ENCODE measurements around the gene CDK6. TPM values are rescaled to one million over a fixed set of nuclear protein-coding genes. Genes with fewer than 3 reads are reported as not detected.

The CDK6 gene
- total and polyA plus RNA-seq, 4 donors, result 3.3 to 35.0 (median 12.0) TPM

- H3K9ac ChIP-seq (ENCODE audit: low read depth in 1 of 2, low read length in 2 of 2), result no peak overlapping the region
- H3K27me3 ChIP-seq (ENCODE audit: control insufficient read depth in 4 of 4, insufficient read depth in 4 of 4, low read length in 3 of 4), result no peaks in the 10 kb centered on the region
- no peak overlapping the region for H3K27ac ChIP-seq (ENCODE audit: low read depth in 1 of 2, low read length in 2 of 2)
- H3K36me3 ChIP-seq (ENCODE audit: control insufficient read depth in 4 of 4, insufficient read depth in 3 of 4, low read depth in 1 of 4, low read length in 3 of 4), result no peaks in the 10 kb centered on the region
- H3K4me1 ChIP-seq (ENCODE audit: control insufficient read depth in 4 of 4, insufficient read depth in 4 of 4, low read length in 3 of 4), result peaks cover 0 to 17% (median 9%) of the 10 kb centered on the region in 4 donors
- no peak for TF ChIP-seq YY1 (IDR thresholded peaks at IDR 0.05)
- DNase-seq (ENCODE audit: low spot score), result no peak
- whole genome bisulfite sequencing, result 65% methylated on average over 5 of the region's 5 CpGs
- no peak overlapping the region for H3K4me3 ChIP-seq (ENCODE audit: low read depth in 1 of 3, low read length in 3 of 3)
- H3K9me3 ChIP-seq (ENCODE audit: control insufficient read depth in 4 of 4, low read length in 3 of 4), result no peaks in the 10 kb centered on the region
Observed at GRCh38 chr7:92636018-92636560, 200.3 kb downstream of the CDK6 start.

GRCh38 chr7:92635538-92635937 is 200.8 kb downstream of the CDK6 start:
- Histone ChIP-seq H3K27ac (ENCODE audit: low read depth in 1 of 2, low read length in 2 of 2) (peak overlapping the region; percentile 5 to 21), H3K4me1 (ENCODE audit: control insufficient read depth in 4 of 4, insufficient read depth in 4 of 4, low read length in 3 of 4) (peaks cover 0 to 17% (median 9%) of the 10 kb centered on the region in 4 donors), H3K36me3 (ENCODE audit: control insufficient read depth in 4 of 4, insufficient read depth in 3 of 4, low read depth in 1 of 4, low read length in 3 of 4) (no peaks in the 10 kb centered on the region), H3K9me3 (ENCODE audit: control insufficient read depth in 4 of 4, low read length in 3 of 4) (no peaks in the 10 kb centered on the region), H3K4me3 (ENCODE audit: low read depth in 1 of 3, low read length in 3 of 3) (no peak overlapping the region), H3K27me3 (ENCODE audit: control insufficient read depth in 4 of 4, insufficient read depth in 4 of 4, low read length in 3 of 4) (no peaks in the 10 kb centered on the region), H3K9ac (ENCODE audit: low read depth in 1 of 2, low read length in 2 of 2) (peak overlapping the region; percentile 6 to 36)
- 49% methylated on average over 4 of the region's 4 CpGs for WGBS
- no peak for TF ChIP-seq MAX (IDR thresholded peaks at IDR 0.05)
- DNase-seq (ENCODE audit: low spot score), result no peak

- H3K36me3 ChIP-seq (ENCODE audit: control insufficient read depth in 4 of 4, insufficient read depth in 3 of 4, low read depth in 1 of 4, low read length in 3 of 4), result no peaks in the 10 kb centered on the region
- peak; percentile 53 for TF ChIP-seq SP1 (IDR thresholded peaks at IDR 0.05)
- TF ChIP-seq JUND (IDR thresholded peaks at IDR 0.05), result peak in 1 of 2 donors; percentile 64
- no peak for TF ChIP-seq RAD21 (IDR thresholded peaks at IDR 0.05)
- TF ChIP-seq HNF4A (conservative IDR thresholded peaks at IDR 0.05), result peak in 1 of 2 donors; percentile 11
- peak; percentile 35 for TF ChIP-seq YY1 (IDR thresholded peaks at IDR 0.05)
- TF ChIP-seq HNF4G (IDR thresholded peaks at IDR 0.05), result no peak
- 19% methylated on average over 4 of the region's 4 CpGs for WGBS
- H3K9me3 ChIP-seq (ENCODE audit: control insufficient read depth in 4 of 4, low read length in 3 of 4), result no peaks in the 10 kb centered on the region
- DNase-seq (ENCODE audit: low spot score), result no peak
- H3K27ac ChIP-seq (ENCODE audit: low read depth in 1 of 2, low read length in 2 of 2), result peak overlapping the region; percentile 5 to 21
- H3K4me1 ChIP-seq (ENCODE audit: control insufficient read depth in 4 of 4, insufficient read depth in 4 of 4, low read length in 3 of 4), result peaks cover 0 to 17% (median 9%) of the 10 kb centered on the region in 4 donors
- H3K9ac ChIP-seq (ENCODE audit: low read depth in 1 of 2, low read length in 2 of 2), result peak overlapping the region; percentile 6 to 36
- no peak overlapping the region for H3K4me3 ChIP-seq (ENCODE audit: low read depth in 1 of 3, low read length in 3 of 3)
- H3K27me3 ChIP-seq (ENCODE audit: control insufficient read depth in 4 of 4, insufficient read depth in 4 of 4, low read length in 3 of 4), result no peaks in the 10 kb centered on the region
Observed at GRCh38 chr7:92634924-92635519, 201.4 kb downstream of the CDK6 start.

GRCh38 chr7:92634205-92634604 is 202.2 kb downstream of the CDK6 start:
- no peak overlapping the region for H3K9ac ChIP-seq (ENCODE audit: low read depth in 1 of 2, low read length in 2 of 2)
- no peak for TF ChIP-seq EGR1 (IDR thresholded peaks at IDR 0.05; ENCODE audit: low read depth in 2 of 2)
- no peak for TF ChIP-seq HNF4A (conservative IDR thresholded peaks at IDR 0.05)
- no peak for TF ChIP-seq FOXA1 (IDR thresholded peaks at IDR 0.05)
- no peak for TF ChIP-seq YY1 (IDR thresholded peaks at IDR 0.05)
- TF ChIP-seq RXRA (IDR thresholded peaks at IDR 0.05), result no peak
- TF ChIP-seq HNF4G (IDR thresholded peaks at IDR 0.05), result no peak
- no peak for TF ChIP-seq FOXA2 (IDR thresholded peaks at IDR 0.05)
- no peak for TF ChIP-seq SP1 (IDR thresholded peaks at IDR 0.05)
- TF ChIP-seq ATF3 (IDR thresholded peaks at IDR 0.05), result no peak
- TF ChIP-seq RAD21 (IDR thresholded peaks at IDR 0.05), result no peak
- TF ChIP-seq GABPA (IDR thresholded peaks at IDR 0.05 in 1 of 2, conservative IDR thresholded peaks at IDR 0.05 in 1 of 2), result no peak
- TF ChIP-seq CTCF (IDR thresholded peaks at IDR 0.05; ENCODE audit: low read depth, low read length, missing input control), result no peak
- no peak for TF ChIP-seq REST (IDR thresholded peaks at IDR 0.05)
- no peak for DNase-seq (ENCODE audit: low spot score)
- H3K4me3 ChIP-seq (ENCODE audit: low read depth in 1 of 3, low read length in 3 of 3), result no peak overlapping the region
- WGBS, result 68% methylated on average over 1 of the region's 1 CpG
- no peak overlapping the region for H3K27ac ChIP-seq (ENCODE audit: low read depth in 1 of 2, low read length in 2 of 2)
- H3K9me3 ChIP-seq (ENCODE audit: control insufficient read depth in 4 of 4, low read length in 3 of 4), result no peaks in the 10 kb centered on the region
- H3K36me3 ChIP-seq (ENCODE audit: control insufficient read depth in 4 of 4, insufficient read depth in 3 of 4, low read depth in 1 of 4, low read length in 3 of 4), result no peaks in the 10 kb centered on the region
- H3K27me3 ChIP-seq (ENCODE audit: control insufficient read depth in 4 of 4, insufficient read depth in 4 of 4, low read length in 3 of 4), result no peaks in the 10 kb centered on the region
- peaks cover 0 to 17% (median 9%) of the 10 kb centered on the region in 4 donors for H3K4me1 ChIP-seq (ENCODE audit: control insufficient read depth in 4 of 4, insufficient read depth in 4 of 4, low read length in 3 of 4)

Measured in liver (tissue), 9 donors.